Stimulated activated CD8-positive, alpha-beta memory T cell treated with anti-CD3 and anti-CD28 coated beads, Interleukin-7, amount 100 ng/mL, for 24 hours (primary cell): ENCODE results near the gene LSM3.
"Not testable (repeated sequence)": the region's sequence is repeated elsewhere in the genome, so short reads cannot be mapped to it uniquely, and the experiment has no call there.

ENCODE experiments used
- DNase-seq: peaks from one replicate; pipeline ENCODE4 v3.0.0-alpha.2; 2020; ENCODE audit warnings: low read depth

The LSM3 gene

DNA sequence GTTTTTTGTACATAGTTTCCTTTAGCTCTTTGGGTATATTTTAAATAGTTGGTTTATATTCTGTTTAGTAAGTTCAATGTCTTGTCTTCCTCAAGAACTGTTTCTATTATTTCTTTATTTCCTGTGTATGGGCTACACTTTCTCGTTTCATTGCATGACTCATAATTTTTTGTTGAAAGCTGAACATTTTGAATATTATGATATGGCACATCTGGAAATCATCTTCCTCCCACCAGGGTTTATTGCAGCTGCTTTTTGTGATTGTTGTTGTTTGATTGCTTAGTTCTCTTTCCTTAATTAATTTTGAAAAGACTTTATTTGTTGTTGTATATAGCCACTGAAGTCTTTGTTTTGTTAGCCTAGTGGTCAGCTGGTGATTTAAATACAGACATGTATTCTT lies 43.8 kb downstream of the LSM3 start:
- DNase-seq: no peak

DNA sequence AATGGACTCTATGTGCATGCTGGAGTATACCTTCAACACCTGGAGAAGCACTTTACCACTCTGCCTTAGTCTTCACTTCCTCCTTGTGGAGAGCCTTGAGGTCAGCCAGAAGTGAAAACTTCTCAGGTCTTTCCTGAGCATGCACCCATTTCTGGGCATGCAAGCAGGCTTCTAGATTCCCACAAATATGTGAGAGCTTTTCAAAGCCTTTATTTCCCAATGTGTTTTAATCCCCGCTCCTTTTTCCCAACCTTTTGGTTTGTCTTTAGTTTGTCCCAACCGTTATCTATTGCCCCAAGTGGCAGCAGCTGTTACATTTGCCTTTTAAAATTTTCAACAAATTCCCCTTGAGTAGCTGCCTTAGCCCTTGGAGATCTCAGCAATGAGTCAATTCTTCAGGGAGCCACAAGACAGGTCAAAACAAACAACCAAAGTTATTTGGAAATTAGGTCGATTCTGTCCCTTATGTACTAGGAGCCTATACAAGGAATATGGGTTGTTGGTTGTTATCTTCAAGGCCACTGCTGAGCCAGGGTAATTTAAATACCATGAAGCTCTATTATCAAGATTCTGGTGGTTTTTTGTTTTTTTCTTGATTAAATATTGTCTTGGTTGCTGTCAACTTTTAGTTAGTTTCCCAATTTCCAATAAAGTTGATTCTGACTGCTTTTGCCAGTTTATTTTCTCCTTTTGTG lies 44.4 kb downstream of the LSM3 start:
- no peak for DNase-seq

GRCh38 chr3:14223595-14223994 lies 45.0 kb downstream of the LSM3 start:
- no peak for DNase-seq

GRCh38 chr3:14224895-14225294 lies 46.3 kb downstream of the LSM3 start:
- no peak for DNase-seq

DNA sequence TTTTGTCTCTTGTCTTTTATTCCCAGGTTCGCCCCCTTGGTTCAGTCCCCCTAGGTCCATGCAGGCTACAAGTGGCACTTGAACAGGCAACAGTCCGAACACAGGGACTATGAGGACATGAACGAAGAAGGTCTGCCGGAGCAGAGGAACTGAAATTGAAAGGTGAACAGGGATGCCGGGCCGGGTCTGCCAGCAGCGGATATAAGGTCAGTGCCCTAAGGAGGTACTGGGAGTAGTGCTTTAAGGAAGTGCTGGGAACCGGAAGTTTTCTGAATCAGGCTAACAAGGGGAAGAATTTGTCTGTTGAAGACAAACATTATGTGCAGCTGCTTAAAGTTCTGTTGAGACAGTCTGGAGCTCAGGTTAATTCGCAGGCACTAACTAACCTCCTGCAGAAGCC lies 46.8 kb downstream of the LSM3 start:
- DNase-seq: no peak

GRCh38 chr3:14226351-14226750 lies 47.7 kb downstream of the LSM3 start:
- DNase-seq: not testable (repeated sequence)

GRCh38 chr3:14227856-14228255 lies 49.2 kb downstream of the LSM3 start:
- DNase-seq: no peak

- no peak for DNase-seq
Observed at GRCh38 chr3:14228681-14229470, 50.3 kb downstream of the LSM3 start.

DNA sequence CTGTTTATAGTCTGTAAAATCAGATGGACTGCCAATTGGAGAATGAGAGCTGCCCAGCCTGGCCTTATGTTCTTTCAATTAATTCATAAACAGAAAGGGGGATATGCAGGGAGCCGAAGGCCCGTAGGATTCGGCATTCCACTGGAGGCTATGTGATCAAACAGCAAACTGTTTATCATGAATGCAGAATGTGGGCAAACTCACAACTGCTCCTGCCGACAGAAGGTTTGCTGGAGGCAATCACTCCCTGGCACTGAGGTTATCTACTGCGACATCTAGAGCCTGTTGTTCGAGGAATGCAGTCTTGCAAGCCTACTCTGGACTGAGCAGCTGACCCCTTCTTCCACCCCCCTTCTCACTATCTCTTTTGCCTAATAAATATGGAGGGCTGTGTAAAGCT lies 51.1 kb downstream of the LSM3 start:
- DNase-seq: not testable (repeated sequence)

DNA sequence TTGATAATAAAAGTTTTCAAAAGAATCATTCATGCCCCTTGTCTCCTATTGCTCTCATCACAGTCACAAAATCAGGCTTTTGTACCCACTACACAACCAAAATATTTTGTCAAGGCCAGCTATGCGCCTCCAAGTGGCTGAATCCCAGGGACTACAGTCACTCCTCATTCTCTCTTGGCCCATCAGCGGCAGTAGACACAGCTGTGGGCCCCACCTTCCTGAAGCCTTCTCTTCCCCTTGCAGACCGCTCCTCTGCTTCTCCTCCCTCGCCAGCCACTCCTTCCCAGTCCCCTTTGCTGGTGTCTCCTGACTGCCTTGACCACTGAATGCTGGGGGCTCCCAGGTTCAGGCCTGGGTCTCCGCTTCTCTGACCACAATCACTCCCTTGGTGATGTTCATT lies 52.1 kb downstream of the LSM3 start:
- no peak for DNase-seq

DNA sequence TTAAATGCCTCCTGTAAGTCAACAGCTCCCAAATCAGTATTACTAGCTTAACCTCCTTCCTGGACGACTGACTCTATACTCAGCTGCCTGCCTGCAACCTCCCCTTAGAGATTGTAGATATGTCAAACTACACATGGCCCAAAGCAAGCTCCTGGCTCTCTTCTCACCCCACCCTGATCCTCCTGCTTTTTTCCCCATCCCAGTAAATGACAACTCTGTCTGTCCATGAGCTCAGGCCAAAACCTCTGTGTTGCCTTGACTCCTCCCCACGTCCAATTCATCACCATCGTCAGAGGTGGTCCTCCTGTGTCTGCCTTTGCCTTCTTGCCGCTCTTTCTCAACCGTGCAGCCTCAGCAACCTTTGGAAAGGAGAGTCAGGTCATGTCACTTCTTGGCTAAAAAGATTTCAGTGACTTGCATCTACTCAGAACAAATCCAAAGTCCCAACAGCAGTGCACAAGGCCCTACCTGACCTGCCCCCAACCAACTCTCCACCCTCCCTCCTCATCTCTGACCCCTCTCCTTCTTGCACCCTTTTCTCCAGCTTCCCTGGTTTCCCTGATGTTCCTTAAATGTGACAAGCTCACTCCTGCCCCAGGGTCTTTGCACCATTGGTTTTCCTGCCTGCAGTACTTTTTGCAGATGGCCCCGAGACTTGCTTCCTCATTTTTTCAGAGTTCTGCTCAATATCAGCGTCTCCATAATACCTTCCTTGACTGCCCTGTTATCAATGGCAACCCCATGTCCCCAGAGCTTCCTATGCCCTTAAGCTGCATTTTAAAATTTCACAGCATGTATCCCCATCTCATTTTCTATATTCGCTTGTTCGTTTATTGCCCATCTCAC lies 52.8 kb downstream of the LSM3 start:
- DNase-seq: no peak

GRCh38 chr3:14231998-14232501 lies 53.4 kb downstream of the LSM3 start:
- DNase-seq: no peak

DNA sequence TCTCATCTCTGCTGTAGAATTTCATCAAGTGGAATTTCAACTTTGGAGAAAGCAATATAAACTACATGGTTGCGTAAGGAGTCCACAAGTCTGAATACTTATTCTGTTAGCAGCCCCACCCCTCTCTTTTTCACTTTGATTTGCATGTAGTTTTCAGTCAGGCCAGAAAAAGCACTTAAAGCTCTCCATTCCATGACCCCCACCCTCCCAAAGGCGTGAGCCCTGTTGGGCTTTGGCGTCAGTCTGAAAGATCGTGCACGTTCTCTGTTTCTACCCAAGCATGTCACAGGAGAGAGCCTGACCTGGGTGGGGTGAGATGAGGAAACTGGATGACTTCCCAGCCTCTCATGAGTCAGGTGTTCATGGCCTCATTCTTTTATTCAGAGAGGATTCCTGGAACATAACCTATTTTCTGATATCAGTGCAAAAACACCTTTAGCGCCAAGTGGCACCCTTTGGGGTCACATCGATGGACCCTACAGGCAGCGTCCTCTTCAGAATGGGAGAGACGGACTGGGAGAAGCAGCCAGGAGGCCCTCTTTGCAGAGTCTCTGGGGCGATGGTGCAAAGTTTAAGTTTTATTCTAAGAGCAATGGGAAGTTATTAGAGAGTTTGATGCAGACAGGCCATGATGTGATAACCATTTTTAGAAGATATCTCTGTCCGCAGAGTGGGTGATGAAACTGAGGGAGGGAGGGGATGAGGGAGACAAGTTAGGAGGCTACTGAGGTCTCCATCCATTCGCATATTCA lies 55.8 kb downstream of the LSM3 start:
- no peak for DNase-seq

DNA sequence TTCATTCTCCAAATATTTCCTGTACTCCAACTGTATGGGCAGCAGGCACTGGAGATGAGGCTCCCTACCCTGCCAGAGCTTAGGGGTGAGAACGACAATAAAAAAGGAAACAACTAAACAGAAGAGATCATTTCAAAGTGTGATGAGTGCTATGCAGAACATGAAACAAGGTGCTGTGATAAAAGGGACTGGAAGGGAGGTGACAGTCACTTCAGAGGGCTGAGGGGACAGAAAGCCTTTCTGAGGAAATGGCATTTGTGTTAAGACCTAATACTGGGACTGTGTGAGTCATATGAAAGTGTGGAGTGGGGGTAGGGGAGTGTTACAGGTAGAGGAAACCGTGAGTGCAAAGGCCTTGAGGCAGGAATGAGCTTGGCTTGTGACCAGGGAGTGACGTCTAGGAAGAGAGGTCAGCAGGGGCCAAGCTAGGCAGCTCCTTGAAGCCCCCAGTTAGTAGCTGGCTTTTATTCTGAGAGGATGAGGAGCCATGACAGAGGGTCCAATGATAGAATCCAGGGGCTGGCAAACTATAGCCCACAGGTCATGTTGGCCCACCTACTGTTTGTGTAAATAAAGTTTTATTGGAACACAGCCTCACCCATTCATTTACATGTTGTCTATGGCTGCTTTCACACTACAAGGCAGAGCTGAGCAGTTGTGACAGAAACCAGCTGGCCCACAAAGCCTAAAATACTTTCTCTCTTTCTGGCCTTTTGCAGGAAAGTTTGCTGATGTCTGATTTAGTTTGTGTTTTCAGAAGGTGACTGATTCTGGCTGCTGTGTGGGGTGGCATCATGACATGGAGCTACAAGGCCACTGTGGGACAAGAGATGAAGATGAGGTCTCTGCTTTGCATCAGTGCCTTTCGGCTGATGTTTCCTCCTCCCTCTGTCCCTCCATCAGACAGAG lies 56.6 kb downstream of the LSM3 start:
- DNase-seq: no peak

GRCh38 chr3:14235912-14236295 lies 57.3 kb downstream of the LSM3 start:
- DNase-seq: no peak

DNA sequence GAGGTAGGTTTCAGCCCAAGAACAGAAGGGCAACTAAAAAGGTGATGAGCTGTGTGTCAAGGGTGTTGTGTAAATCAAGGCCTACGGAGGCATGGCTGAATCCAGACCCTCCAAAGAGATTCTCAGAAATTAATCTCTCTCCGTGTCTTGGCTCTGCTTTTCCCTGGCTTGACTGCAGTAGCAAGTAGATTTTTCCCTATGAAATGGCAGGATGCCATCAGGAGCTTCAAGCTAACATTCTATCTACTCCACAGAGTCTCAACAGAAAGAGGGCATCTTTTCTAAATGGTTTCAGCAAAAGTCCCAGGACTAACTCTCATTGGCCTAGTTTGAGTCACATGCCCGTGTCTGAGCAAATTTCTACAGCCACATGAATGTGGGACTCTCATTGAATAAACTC lies 58.3 kb downstream of the LSM3 start:
- DNase-seq: no peak

- no peak for DNase-seq
Observed at GRCh38 chr3:14237457-14237856, 58.8 kb downstream of the LSM3 start.

GRCh38 chr3:14238356-14238755 lies 59.7 kb downstream of the LSM3 start:
- no peak for DNase-seq

DNA sequence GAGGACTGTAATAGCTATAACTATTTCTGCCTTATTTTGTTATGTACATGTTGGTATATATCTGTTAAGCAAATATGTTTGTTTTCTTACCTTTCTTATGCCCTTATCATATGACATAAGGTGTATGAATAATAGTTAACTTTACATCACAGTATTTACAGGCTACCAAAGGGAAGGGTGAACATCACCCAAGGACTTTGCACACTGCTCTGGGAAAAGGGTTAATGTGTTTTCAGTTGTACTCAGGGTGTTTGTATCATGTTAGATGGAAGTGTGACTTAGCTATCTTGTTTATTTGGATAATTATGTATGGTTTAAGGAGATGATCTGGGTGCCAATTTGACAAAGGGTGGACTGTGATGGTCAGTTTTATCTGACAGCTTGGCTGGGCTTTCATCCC lies 60.3 kb downstream of the LSM3 start:
- no peak for DNase-seq

DNA sequence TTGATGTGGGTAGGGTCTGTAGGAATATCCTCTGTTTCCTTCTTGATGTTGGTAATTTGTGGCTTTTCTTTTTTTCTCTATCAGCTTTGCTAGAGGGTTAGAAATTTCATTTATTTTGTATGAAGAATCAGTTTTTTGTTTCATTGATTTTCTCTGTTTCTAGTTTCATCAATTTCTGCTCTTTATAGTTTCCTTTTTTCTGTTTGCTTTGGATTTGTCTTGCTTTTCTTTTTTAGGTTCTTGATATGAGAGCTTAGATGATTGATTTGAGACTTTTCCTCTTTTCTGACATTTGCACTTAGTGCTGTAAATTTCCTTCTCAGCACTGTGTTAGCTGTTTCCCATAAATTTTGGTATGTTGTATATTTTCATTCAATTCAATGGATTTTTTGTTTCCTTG lies 61.3 kb downstream of the LSM3 start:
- DNase-seq: no peak

DNA sequence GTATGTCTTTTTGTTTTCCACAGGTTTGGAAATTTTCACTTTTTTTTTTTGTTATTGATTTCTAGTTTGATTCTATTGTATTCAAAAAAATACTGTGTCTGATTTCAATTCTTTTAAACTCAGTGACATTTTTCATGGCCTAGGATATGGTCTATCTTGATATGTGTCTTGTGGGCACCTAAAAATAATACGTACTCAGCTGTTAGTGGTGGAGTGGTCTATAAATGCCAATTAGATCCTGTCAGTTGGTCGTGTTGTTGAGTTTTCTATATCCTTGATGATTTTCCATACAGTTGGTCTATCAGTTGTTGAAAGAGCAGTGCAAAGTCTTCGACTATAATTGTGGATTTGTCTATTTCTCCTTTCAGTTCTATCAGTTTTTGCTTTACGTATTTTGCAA lies 61.7 kb downstream of the LSM3 start:
- DNase-seq: no peak
